ENCODE measurements around the gene ANKRD33.

The ANKRD33 gene

GRCh38 chr12:51913071-51914033 is 25.4 kb downstream of the ANKRD33 start:
- DNase-seq (ENCODE audit: extremely low read depth, low read depth) = no peak
- H3K4me3 ChIP-seq (replicated peaks; ENCODE audit: low read depth, low read length) = no peak overlapping the region
- TF ChIP-seq CTCF (IDR thresholded peaks at IDR 0.05; ENCODE audit: low read depth, low read length, missing control alignments) = peak; percentile 10

- no peak for DNase-seq (ENCODE audit: extremely low read depth, low read depth)
- no peak for TF ChIP-seq CTCF (IDR thresholded peaks at IDR 0.05; ENCODE audit: low read depth, low read length, missing control alignments)
- no peak overlapping the region for H3K4me3 ChIP-seq (replicated peaks; ENCODE audit: low read depth, low read length)
These were observed 26.4 kb downstream of the ANKRD33 start for GRCh38 chr12:51914034-51914923.

- no peak overlapping the region for H3K4me3 ChIP-seq (replicated peaks; ENCODE audit: low read depth, low read length)
- no peak for TF ChIP-seq CTCF (IDR thresholded peaks at IDR 0.05; ENCODE audit: low read depth, low read length, missing control alignments)
- no peak for DNase-seq (ENCODE audit: extremely low read depth, low read depth)
These were observed 27.2 kb downstream of the ANKRD33 start for GRCh38 chr12:51915003-51915625.

- no peak for TF ChIP-seq CTCF (IDR thresholded peaks at IDR 0.05; ENCODE audit: low read depth, low read length, missing control alignments)
- no peak for DNase-seq (ENCODE audit: extremely low read depth, low read depth)
- H3K4me3 ChIP-seq (replicated peaks; ENCODE audit: low read depth, low read length) = no peak overlapping the region
These were observed 28.0 kb downstream of the ANKRD33 start for GRCh38 chr12:51915951-51916350.

GRCh38 chr12:51917041-51917590 is 29.2 kb downstream of the ANKRD33 start:
- no peak for DNase-seq (ENCODE audit: extremely low read depth, low read depth)
- TF ChIP-seq CTCF (IDR thresholded peaks at IDR 0.05; ENCODE audit: low read depth, low read length, missing control alignments) = no peak

GRCh38 chr12:51917746-51918453 is 30.0 kb downstream of the ANKRD33 start:
- DNase-seq (ENCODE audit: extremely low read depth, low read depth) = no peak
- TF ChIP-seq CTCF (IDR thresholded peaks at IDR 0.05; ENCODE audit: low read depth, low read length, missing control alignments) = no peak
- no peak overlapping the region for H3K4me3 ChIP-seq (replicated peaks; ENCODE audit: low read depth, low read length)

More at GRCh38 chr12:51917041-51917590, 29.2 kb downstream of the ANKRD33 start:
- H3K4me3 ChIP-seq (replicated peaks; ENCODE audit: low read depth, low read length) = no peak overlapping the region

All from HFF-Myc (cell line).